HepG2 (cell line): ENCODE measurements around the gene NCOA3. TPM values are rescaled to one million over a fixed set of nuclear protein-coding genes. Genes with fewer than 3 reads are reported as not detected.

Experiments used
- FOXO1 ChIP-seq: sonication (generic); formaldehyde crosslinking; IDR thresholded peaks from 2 replicates; pipeline ENCODE4 v1.4.0; 2020; ENCODE audit warnings: missing genetic modification reagents
- GMEB2 ChIP-seq: IDR thresholded peaks from 2 replicates; pipeline ENCODE4 v1.6.1; 2016; ENCODE audit warnings: missing biosample characterization, missing genetic modification reagents, low read depth
- HNF4G ChIP-seq, 2 experiments: sonication (generic) in 1 of 2; formaldehyde crosslinking in 1 of 2; IDR thresholded peaks; 2 replicates each; pipeline versions ENCODE4 v1.4.0 to v1.6.1; 2011 to 2020; ENCODE audit warnings: borderline replicate concordance in 2 of 2, low read depth in 2 of 2, mild to moderate bottlenecking in 2 of 2, low read length in 1 of 2, missing genetic modification reagents in 1 of 2, moderate library complexity in 1 of 2
- KLF16 ChIP-seq, 2 experiments: sonication (generic) in 1 of 2; formaldehyde crosslinking in 1 of 2; IDR thresholded peaks; 2 replicates each; pipeline versions ENCODE4 v1.6.1 to v1.8.0; 2016 to 2023; ENCODE audit warnings: missing genetic modification reagents in 2 of 2, missing compliant biosample characterization in 1 of 2
- NR1H2 ChIP-seq: sonication (generic); formaldehyde crosslinking; IDR thresholded peaks from 2 replicates; pipeline ENCODE4 v1.8.1; 2022; ENCODE audit warnings: low read depth, missing genetic modification reagents, borderline replicate concordance
- RELA ChIP-seq: sonication (generic); formaldehyde crosslinking; IDR thresholded peaks from 2 replicates; pipeline ENCODE4 v1.4.0; 2020; ENCODE audit warnings: missing genetic modification reagents
- SALL2 ChIP-seq: sonication (generic); formaldehyde crosslinking; IDR thresholded peaks from 2 replicates; pipeline ENCODE4 v1.8.1; 2023; ENCODE audit warnings: mild to moderate bottlenecking, missing genetic modification reagents, inconsistent platforms
- STAT6 ChIP-seq: sonication (generic); formaldehyde crosslinking; IDR thresholded peaks from 2 replicates; pipeline ENCODE4 v1.4.0; 2020; ENCODE audit warnings: missing genetic modification reagents, mild to moderate bottlenecking, borderline replicate concordance
- ZBTB49 ChIP-seq: sonication (generic); formaldehyde crosslinking; IDR thresholded peaks from 2 replicates; pipeline ENCODE4 v1.4.0; 2020; ENCODE audit warnings: missing genetic modification reagents, borderline replicate concordance
- ZBTB7A ChIP-seq: sonication (generic); formaldehyde crosslinking; IDR thresholded peaks from 2 replicates; pipeline ENCODE4 v1.8.0; 2022; ENCODE audit warnings: mild to moderate bottlenecking, missing genetic modification reagents
- ZNF674 ChIP-seq: sonication (generic); formaldehyde crosslinking; IDR thresholded peaks from 2 replicates; pipeline ENCODE4 v1.5.0; 2020; ENCODE audit warnings: low read depth, mild to moderate bottlenecking, missing genetic modification reagents
- ZNF746 ChIP-seq: sonication (generic); formaldehyde crosslinking; IDR thresholded peaks from 2 replicates; pipeline ENCODE4 v1.8.0; 2022; ENCODE audit warnings: mild to moderate bottlenecking, missing genetic modification reagents
- ZNF891 ChIP-seq: sonication (generic); formaldehyde crosslinking; IDR thresholded peaks from 2 replicates; pipeline ENCODE4 v1.5.0; 2020; ENCODE audit warnings: mild to moderate bottlenecking, missing genetic modification reagents
- polyA plus RNA-seq, 8 experiments: library from polyadenylated mRNA; depleted of rRNA in 3 of 8; stranded (reverse) in 7 of 8; unstranded in 1 of 8; fragments of >200 nt; fragmentation: Illumina TruSeq in 4 of 8; extraction: Trizol in 4 of 8; gene quantifications; 2 replicates each; pipeline versions ENCODE4 v1.2.1 to v1.2.3, GENCODE V29; 2011 to 2016; ENCODE audit warnings: low read depth in 4 of 8, missing spikeins in 1 of 8, mixed read lengths in 1 of 8; ENCODE audit not compliant: insufficient read depth in 1 of 8
- total RNA-seq, 5 experiments: library from RNA; depleted of rRNA; stranded (reverse); fragments of >200 nt; fragmentation: Illumina TruSeq; extraction: Trizol; gene quantifications; 2 replicates each; pipeline ENCODE4 v1.2.3, GENCODE V29; 2016; ENCODE audit warnings: low read depth in 1 of 5
- TF ChIP-seq, protein P1 (sequence below): sonication (generic); formaldehyde crosslinking; conservative IDR thresholded peaks from 2 replicates; pipeline ENCODE4 v1.4.0; 2020; ENCODE audit warnings: missing genetic modification reagents

Gene NCOA3
- total and polyA plus RNA-seq, 2 of the 13 experiments (the other 11 are each of a cell fraction or from before 2014, with no cell fraction given): 35.0 to 56.8 TPM

- TF ChIP-seq STAT6 (CRISPR knock-in tag): no peak
- peak; percentile 48; the same call in 1 of the 2 replicates for TF ChIP-seq FOXO1 (CRISPR knock-in tag)
- no peak for TF ChIP-seq ZNF746 (CRISPR knock-in tag)
- 0 out of 2 replicates have a peak, but pooled peaks have one; percentile 79 for TF ChIP-seq ZBTB49 (CRISPR knock-in tag)
- no peak for TF ChIP-seq HNF4G (IDR thresholded peaks at IDR 0.05; ENCODE audit: borderline replicate concordance, low read depth, low read length)
- TF ChIP-seq HNF4G (CRISPR knock-in tag; IDR thresholded peaks at IDR 0.05; ENCODE audit: borderline replicate concordance, low read depth): no peak
- no peak for TF ChIP-seq NR1H2
- TF ChIP-seq GMEB2 (CRISPR knock-in tag): no peak
- 0 out of 2 replicates have a peak, but pooled peaks have one; percentile 51 for TF ChIP-seq RELA (CRISPR knock-in tag)
- TF ChIP-seq ZNF674 (CRISPR knock-in tag): no peak
- TF ChIP-seq KLF16 (CRISPR knock-in tag; IDR thresholded peaks at IDR 0.05): 0 out of 4 replicates have a peak, but pooled peaks of 1 of the 2 experiments have one; percentile 57
- TF ChIP-seq ZBTB7A (CRISPR knock-in tag): no peak
- TF ChIP-seq, protein P1, sequence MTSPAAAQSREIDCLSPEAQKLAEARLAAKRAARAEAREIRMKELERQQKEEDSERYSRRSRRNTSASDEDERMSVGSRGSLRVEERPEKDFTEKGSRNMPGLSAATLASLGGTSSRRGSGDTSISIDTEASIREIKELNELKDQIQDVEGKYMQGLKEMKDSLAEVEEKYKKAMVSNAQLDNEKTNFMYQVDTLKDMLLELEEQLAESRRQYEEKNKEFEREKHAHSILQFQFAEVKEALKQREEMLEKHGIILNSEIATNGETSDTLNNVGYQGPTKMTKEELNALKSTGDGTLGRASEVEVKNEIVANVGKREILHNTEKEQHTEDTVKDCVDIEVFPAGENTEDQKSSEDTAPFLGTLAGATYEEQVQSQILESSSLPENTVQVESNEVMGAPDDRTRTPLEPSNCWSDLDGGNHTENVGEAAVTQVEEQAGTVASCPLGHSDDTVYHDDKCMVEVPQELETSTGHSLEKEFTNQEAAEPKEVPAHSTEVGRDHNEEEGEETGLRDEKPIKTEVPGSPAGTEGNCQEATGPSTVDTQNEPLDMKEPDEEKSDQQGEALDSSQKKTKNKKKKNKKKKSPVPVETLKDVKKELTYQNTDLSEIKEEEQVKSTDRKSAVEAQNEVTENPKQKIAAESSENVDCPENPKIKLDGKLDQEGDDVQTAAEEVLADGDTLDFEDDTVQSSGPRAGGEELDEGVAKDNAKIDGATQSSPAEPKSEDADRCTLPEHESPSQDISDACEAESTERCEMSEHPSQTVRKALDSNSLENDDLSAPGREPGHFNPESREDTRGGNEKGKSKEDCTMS (CRISPR knock-in tag): no peak
- TF ChIP-seq SALL2 (CRISPR knock-in tag): peak; percentile 62; the same call in 1 of the 2 replicates
- 0 out of 2 replicates have a peak, but pooled peaks have one; percentile 60 for TF ChIP-seq ZNF891 (CRISPR knock-in tag)
These were observed 161.8 kb downstream of the NCOA3 start (continued) for GRCh38 chr20:47663354-47664067.
